Lower leg skin (tissue), 4 donors: ENCODE data around the gene MRPL11. TPM values are rescaled to one million over a fixed set of nuclear protein-coding genes. Genes with fewer than 3 reads are reported as not detected.

ENCODE experiments used
- DNase-seq, 2 donors: peaks; one replicate each; pipeline ENCODE4 v3.0.0-alpha.2; 2019; ENCODE audit warnings: low spot score in 2 of 2
- H3K4me3 ChIP-seq: fragments of 200-600 bp; sonication (generic); 2 replicates; pipeline ENCODE4 v1.5.1; 2017; ENCODE audit warnings: mild to moderate bottlenecking, low read depth; ENCODE audit not compliant: poor library complexity, severe bottlenecking
- CTCF ChIP-seq, 3 donors: fragments of 450-650 bp; IDR thresholded peaks; one replicate each; pipeline ENCODE4 v1.5.1; 2016; ENCODE audit warnings: antibody characterized with exemption in 3 of 3, mild to moderate bottlenecking in 3 of 3, moderate library complexity in 2 of 3
- POLR2A ChIP-seq, 2 donors: fragments of 450-650 bp; IDR thresholded peaks; one replicate each; pipeline ENCODE4 v1.6.1; 2016 to 2017; ENCODE audit warnings: antibody characterized with exemption in 2 of 2, mild to moderate bottlenecking in 1 of 2, moderate library complexity in 1 of 2
- WGBS, 2 donors: methylation state at CpG; one replicate each; pipeline ENCODE4 v1.1.5; 2018; 5-methylcytosine and 5-hydroxymethylcytosine counted together
- intact Hi-C: fragments of 100-400 bp; cut with DNase I; formaldehyde crosslinking; loops from one replicate; pipeline ENCODE4 v1.15.0; 2023; ENCODE audit warnings: low total_unique reads
- total RNA-seq, 4 donors: library from RNA; depleted of rRNA; stranded (reverse); fragments of >200 nt; gene quantifications; one replicate each; pipeline ENCODE4 v1.1.0, GENCODE V29; 2016

MRPL11 gene
- total RNA-seq, 4 donors from 2014 or later, result 30.6 to 41.1 (median 36.2) TPM

- TF ChIP-seq CTCF (IDR thresholded peaks at IDR 0.05), result no peak
- no peak for TF ChIP-seq POLR2A (IDR thresholded peaks at IDR 0.05)
- WGBS, 2 donors, result 94 to 95% methylated on average over 43 to 44 of the region's 44 CpGs
- no peak for DNase-seq
- H3K4me3 ChIP-seq, result no peak overlapping the region
- intact Hi-C loops, result no loop called here
These were observed 36.9 kb upstream of the MRPL11 start for GRCh38 chr11:66475349-66476172.

GRCh38 chr11:66473608-66474515, 35.2 kb upstream of the MRPL11 start:
- intact Hi-C loops, result no loop called here
- TF ChIP-seq CTCF (IDR thresholded peaks at IDR 0.05), result no peak
- TF ChIP-seq POLR2A (IDR thresholded peaks at IDR 0.05), result no peak
- 65 to 69% methylated on average over 7 to 12 of the region's 20 CpGs for WGBS, 2 donors
- no peak for DNase-seq
- no peak overlapping the region for H3K4me3 ChIP-seq

GRCh38 chr11:66473167-66473566, 34.5 kb upstream of the MRPL11 start:
- intact Hi-C loops, result no loop called here
- no peak for TF ChIP-seq POLR2A (IDR thresholded peaks at IDR 0.05)
- no peak for TF ChIP-seq CTCF (IDR thresholded peaks at IDR 0.05)
- no peak overlapping the region for H3K4me3 ChIP-seq
- DNase-seq, result no peak
- 88 to 94% methylated on average over 9 to 11 of the region's 11 CpGs for WGBS, 2 donors

- TF ChIP-seq CTCF (IDR thresholded peaks at IDR 0.05), result no peak
- no peak for TF ChIP-seq POLR2A (IDR thresholded peaks at IDR 0.05)
- intact Hi-C loops, result no loop called here
- H3K4me3 ChIP-seq, result no peak overlapping the region
- no peak for DNase-seq
- 94% methylated on average over 9 of the region's 9 CpGs for WGBS, 2 donors
These were observed 33.4 kb upstream of the MRPL11 start for GRCh38 chr11:66472054-66472453.

- no peak for DNase-seq
- intact Hi-C loops, result no loop called here
- no peak overlapping the region for H3K4me3 ChIP-seq
- 94 to 95% methylated on average over 16 of the region's 16 CpGs for WGBS, 2 donors
- TF ChIP-seq CTCF (IDR thresholded peaks at IDR 0.05) (no peak), POLR2A (IDR thresholded peaks at IDR 0.05) (no peak)
These were observed 32.5 kb upstream of the MRPL11 start for GRCh38 chr11:66471142-66471541.
